NCI-H1694 (cell line): ENCODE results near the gene RAPGEF3.

Experiments
- DNase-seq: peaks from one replicate; lab custom pipeline; 2025; lab: John Stamatoyannopoulos, UW

The RAPGEF3 gene

GRCh38 chr12:47757364-47757839, 1.3 kb downstream of the RAPGEF3 start:
- no peak for DNase-seq

DNA sequence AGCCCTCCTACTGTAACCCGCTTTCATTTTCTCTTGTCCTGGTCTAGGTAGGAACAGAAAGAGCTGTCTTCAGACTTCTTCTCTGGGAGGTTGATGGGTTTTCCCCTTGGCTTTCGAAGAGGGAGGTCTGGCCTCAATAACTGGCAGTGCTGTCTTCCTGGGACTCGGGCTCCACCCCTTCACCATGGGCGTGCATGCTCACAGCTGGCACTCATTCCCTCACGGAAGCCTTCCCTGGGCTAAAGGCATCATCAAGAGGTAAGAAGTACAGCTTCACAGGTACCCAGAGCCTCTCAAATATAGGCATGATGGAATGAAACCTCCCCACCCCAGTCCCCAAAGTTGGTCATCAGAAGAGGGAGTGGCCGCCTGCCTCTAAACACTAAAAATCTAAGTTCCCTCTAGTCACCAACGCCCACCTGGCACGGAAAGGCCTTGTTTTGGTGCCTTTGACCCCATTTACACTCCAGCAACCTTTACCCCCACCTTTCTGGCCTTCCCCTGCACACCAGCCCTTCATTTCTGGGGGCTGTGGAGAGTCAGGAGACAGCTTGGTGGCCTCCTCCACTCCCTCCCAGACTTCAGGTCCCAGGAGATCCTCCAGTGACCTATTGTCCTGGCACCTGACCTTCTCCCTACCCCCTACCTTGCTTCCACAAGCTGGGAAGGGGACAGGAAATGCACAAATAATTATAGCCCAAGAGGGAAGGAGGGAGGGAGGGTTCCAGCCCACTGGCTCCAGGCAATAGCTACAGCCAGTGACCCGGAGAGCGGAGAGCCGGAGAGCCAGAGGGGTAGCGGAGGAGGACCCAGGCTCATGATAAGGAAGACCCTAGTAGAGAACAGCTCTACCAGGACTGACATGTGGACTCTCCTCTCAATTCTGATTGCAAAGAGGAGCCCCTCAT, 2.8 kb downstream of the RAPGEF3 start:
- no peak for DNase-seq

DNA sequence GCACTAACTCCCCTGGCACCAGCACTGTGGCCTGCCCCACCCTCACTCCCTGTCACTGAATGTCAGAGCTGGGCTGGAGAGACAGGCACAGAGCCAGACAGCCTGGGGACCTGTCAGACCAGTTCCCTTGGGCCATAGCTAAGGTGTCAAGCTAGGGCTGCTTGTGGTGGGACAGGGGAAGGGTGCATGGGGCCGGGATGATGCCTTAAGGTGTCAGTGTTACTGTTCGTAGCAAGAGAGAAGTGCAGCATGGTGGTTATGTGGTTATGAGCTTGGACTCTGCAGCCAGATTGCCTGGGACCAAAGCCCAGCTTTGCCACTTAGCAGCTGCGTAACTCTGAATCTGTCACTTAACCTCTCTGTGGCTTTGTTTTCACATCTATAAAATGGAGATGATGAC, 3.8 kb downstream of the RAPGEF3 start:
- no peak for DNase-seq

DNA sequence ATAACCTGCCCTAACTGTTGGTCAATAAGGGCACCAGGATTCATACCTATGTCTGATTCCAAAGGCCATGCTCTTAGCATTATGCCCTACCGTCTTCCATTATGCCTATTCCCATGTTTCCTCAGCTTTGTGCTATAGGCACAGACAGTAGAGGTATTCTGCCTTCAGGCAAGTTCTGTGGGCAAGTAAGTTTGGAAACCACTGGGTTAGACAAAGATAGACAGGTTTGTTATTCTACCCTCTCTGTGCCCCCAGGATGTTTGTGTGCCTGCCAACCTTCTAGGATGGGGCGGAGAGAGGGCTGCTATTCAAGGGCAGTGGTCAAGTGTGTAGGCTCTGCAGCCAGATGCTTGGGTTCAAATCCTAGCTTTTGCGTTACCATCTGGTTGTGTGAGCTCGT, 4.6 kb downstream of the RAPGEF3 start:
- no peak for DNase-seq

DNA sequence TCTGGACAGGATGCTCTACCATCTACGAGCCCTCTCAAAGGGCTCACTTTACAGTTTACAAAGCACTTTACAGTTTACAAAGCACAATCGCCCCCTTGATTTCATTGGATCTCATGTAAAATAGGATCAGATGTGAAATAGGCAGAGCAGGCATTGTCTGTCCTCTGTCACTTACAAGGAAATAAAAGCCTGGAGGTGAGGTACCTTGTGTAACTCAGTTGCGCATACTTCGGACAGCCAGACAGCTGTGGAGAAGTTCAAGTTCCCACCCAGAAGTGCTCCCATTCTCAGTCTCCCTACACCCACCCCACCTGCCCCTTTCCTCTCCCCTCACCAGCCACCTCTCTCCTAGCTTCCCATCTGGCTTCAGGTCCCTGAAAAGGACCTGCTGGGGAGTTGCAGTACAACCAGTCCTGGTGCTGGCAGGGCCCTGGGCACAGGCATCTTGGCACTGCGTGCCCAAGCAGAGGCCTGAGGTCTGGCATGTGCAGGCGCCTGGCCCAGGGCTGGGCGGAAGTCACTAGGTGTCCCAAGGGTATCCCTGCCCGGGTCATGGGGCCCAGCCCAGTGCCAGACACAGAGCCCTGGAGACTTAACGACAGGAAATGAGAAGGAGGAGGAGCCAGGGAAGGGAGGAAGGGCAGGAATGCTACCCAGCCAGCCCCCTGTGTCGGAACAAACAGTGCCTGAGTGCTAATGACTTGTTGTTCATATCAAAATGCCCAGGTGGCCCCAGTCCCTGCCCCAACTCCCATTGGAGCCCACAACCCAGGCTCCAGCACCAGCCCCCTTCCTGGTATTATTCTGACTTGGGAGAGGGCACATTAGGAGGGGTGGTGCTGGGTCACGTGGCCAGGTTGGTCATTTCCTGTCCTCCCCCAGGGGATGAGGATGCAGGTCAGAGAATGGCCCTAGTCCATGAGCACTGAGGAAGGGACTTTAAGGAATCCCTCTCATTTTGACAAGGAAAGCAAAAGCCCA, 5.4 kb downstream of the RAPGEF3 start:
- DNase-seq, result no peak

GRCh38 chr12:47752552-47752951, 6.1 kb downstream of the RAPGEF3 start:
- no peak for DNase-seq

DNA sequence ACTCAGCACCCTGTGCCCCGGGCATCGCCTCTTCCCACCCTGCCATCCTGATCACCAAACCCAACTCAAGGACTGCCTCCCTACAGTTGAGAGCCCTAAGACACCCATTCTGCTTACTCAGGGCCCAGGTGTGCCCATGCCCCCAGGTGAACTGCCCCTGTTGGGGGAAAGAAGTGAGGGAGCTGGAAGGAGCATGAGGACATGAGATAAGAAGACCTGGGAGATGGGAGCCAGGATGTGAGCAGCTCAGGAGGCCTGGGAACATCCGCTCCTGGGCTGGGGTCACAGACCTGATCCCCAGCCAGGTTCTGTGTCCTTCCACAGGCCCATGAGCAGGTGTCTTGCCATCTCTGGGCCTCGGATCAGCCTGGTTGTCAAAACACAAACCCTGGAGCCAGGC, 6.6 kb downstream of the RAPGEF3 start:
- DNase-seq, result no peak

DNA sequence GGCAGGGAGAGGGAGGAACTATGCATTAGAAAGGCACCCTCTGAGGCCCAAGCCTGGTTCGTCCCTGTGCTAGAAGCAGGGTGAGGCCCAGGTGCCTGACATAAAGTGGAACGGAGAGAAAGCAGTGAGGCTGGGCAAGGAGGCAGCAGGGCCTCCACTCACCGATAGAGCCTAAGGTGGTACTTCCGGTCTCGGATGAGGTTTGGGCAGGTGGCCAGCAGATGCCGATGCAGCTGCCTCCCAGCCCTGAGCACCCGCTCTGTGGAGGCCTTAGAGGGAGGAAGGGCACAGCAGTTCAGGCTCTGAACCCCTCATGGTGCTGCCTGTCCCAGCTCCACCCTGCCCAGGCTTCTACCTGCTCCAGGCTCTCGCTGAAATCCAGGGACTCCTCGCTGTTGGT, 7.1 kb downstream of the RAPGEF3 start:
- no peak for DNase-seq

DNA sequence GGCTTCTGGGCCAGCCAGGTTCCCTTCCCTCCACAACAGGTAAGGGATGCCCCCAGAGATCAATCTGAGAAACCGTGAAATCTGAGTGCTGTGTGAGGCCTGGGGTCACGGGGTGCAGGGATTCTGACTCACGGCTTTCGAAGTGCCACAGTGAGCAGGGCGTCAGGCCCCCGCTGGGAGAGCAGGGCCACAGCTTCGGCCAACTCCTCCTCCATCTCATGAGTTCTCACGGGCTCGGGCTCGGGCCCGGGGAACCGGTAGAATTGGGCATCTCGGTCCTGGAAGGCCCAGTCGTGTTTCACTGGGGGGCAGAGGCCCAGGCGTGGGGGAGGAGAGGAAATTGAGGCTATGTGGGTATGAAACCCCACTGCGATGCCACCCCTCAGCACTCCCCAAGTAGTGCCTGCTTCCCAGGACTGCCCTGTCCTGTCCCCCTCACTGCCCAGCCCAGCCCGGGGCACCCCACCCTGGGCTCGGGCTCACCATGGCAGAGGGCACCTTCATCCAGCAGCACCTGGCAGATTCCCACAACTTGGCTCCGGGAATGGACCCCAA, 7.7 kb downstream of the RAPGEF3 start:
- DNase-seq, result no peak

GRCh38 chr12:47750229-47750798, 8.4 kb downstream of the RAPGEF3 start:
- no peak for DNase-seq

- no peak for DNase-seq
These were observed 9.8 kb downstream of the RAPGEF3 start for GRCh38 chr12:47748899-47749298.

GRCh38 chr12:47748507-47748828, 10.2 kb downstream of the RAPGEF3 start:
- DNase-seq, result no peak

GRCh38 chr12:47747596-47748506, 10.8 kb downstream of the RAPGEF3 start:
- DNase-seq, result no peak

DNA sequence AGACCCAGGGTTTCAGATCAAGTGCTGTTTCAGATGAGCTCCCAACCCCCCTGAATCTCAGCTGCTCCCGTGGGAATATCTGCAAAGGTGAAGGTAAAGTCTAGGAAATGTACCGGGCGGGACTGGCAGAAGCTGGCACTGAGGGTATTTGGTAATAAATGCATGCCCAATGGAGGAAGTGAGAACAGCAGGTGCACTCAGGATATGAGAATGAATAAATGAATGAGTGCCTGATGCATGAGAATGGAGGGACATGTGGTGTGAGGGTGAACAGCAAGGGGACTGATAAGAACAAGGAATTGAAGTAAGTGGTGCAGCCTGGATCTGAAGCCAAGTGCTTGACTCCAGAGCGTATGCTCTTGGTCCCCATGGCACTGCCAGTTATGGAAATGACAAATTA, 11.6 kb downstream of the RAPGEF3 start:
- no peak for DNase-seq

DNA sequence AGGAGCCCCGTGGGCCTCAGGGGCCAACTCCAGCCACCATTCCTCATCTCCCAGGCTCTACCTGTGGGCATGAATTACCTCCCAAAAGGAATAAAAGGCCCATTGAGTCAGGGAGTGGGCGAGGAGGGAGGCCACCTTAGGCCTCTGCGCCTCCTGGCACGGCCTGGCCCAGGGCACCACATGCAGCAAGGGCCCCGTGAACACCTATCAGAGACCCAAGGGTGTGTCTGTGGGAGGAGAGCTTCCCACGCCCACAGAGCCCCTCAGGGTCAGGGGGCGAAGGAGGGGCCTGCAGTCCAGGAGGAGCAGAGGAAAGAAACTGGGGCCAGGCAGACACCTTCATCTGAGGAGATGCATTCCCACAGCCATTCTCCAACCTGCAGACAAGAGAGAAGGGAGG, 12.2 kb downstream of the RAPGEF3 start:
- DNase-seq, result no peak

DNA sequence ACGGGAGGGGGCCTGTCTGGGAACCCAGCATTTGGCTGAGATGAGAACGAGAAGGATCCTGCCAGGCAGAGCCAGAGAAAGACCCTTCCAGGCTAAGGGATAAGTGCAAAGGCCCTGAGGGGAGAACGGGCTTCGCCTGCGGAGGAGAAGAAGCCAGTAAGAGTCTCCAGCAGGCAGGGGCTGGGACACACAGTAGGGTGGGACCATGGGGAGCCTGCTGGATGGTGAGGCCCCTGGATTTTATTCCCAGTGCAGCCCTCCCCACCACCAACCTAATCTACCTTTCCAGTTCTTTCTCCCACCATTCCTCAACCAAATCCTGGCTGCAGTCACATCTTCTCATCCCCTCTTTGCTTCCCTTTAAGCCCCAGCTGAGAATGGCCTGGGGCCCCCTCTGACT, 12.6 kb downstream of the RAPGEF3 start:
- no peak for DNase-seq

GRCh38 chr12:47745485-47746041, 13.1 kb downstream of the RAPGEF3 start:
- no peak for DNase-seq

DNA sequence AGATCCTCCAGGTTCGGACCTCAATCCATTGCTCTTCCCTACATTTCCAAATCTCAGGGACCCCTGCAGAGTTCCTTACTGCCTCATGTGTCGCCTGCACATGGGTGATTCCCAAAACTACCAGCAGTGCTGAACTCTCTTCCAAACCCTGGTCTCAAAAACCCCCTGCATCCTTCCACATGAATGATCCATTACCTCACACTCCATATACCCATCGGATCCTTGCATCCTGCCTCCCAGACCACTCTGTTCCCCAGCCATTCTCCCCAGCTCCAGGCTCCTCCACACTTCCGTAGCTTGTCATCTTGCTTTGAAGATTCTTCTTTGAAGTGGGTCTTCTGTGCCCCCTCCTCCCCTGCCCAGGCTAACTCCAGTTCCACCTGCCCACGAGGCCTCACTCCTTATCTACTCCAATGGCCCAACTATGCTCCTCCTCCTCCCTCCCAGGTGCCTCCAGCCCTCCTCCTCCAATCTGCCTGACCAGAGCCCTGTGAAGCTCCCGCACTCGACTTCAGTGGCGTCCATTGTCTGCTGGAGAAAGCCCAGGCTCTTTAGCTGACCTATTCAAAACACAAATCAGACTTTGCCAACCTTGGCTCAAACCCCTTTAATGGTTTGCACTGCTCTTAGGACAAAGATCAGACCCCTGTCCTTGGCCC, 13.8 kb downstream of the RAPGEF3 start:
- no peak for DNase-seq

GRCh38 chr12:47744005-47744651, 14.6 kb downstream of the RAPGEF3 start:
- no peak for DNase-seq
